ENCODE data around the gene ADCY1. TPM values are rescaled to one million over a fixed set of nuclear protein-coding genes. Genes with fewer than 3 reads are reported as not detected.

ADCY1 gene
- total RNA-seq, 4 donors from 2014 or later: under 0.01 to 1.5 (median 0.18) TPM

- no peak overlapping the region for H3K27ac ChIP-seq
Measured at GRCh38 chr7:45660201-45660900, 86.2 kb downstream of the ADCY1 start.

DNA sequence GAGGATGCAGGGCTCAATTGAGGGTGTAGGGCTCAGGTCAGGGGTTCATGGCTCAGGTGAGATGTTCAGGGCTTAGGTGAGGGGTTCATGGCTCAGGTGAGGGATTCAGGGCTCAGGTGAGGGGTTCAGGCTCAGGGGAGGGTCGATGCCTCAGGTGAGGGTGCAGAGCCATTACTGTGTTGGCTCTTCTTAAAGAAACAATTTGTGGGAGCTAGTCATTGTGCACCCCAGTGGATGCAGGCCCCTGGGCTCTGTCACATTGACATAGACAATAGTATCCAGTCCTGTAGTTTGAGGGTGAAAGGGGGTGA, 86.7 kb downstream of the ADCY1 start:
- no peak overlapping the region for H3K27ac ChIP-seq
- no peaks in the 10 kb centered on the region for H3K4me1 ChIP-seq
- TF ChIP-seq POLR2A (IDR thresholded peaks at IDR 0.05): no peak
- no peak for TF ChIP-seq CTCF (IDR thresholded peaks at IDR 0.05)
- no peaks in the 10 kb centered on the region for H3K27me3 ChIP-seq
- DNase-seq: no peak
- H3K9me3 ChIP-seq: no peaks in the 10 kb centered on the region
- no peaks in the 10 kb centered on the region for H3K36me3 ChIP-seq
- H3K4me3 ChIP-seq: no peak overlapping the region

More at GRCh38 chr7:45660201-45660900, 86.2 kb downstream of the ADCY1 start:
- Histone ChIP-seq H3K27me3 (no peaks in the 10 kb centered on the region), H3K4me1 (no peaks in the 10 kb centered on the region), H3K4me3 (no peak overlapping the region), H3K9me3 (no peaks in the 10 kb centered on the region), H3K36me3 (no peaks in the 10 kb centered on the region)
- no peak for TF ChIP-seq CTCF (IDR thresholded peaks at IDR 0.05)
- no peak for TF ChIP-seq POLR2A (IDR thresholded peaks at IDR 0.05)
- peak in 2 of 3 donors; percentile 3 to 23 for DNase-seq

DNA sequence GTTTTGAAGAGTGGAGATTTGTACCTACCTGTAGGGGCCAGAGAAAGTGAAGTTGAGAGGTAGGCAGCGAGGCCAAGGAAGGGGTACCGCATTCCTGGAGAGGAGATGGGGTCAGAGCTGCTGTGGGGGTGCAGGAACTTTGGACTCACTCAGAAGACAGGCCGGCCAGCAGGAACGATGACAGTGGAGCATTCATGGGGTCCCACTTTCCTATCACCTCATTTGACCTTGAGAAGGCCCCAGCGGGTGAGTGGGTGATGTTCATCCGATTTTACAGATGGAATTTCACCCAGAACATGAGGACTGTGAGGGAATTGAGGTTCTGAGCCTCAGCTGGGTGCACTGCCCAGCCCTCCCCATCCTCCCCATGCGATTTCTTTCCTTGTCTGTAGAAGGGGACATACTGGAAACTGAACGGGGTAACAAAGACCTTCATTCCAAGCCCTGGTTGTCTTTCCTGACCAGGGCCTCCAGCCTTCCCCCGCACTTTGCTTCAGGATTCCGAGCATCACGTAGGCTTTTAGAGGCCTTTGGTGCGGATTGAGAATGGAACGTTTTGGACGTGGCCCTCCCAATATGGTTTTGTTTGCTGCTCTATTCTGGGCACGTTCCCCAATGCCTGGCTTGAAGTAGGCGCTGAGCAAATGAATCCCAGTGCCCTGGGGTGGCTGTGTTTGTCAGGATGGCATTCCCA, 87.3 kb downstream of the ADCY1 start:
- Histone ChIP-seq H3K9me3 (no peaks in the 10 kb centered on the region), H3K4me1 (no peaks in the 10 kb centered on the region), H3K4me3 (no peak overlapping the region), H3K27me3 (no peaks in the 10 kb centered on the region), H3K27ac (no peak overlapping the region), H3K36me3 (no peaks in the 10 kb centered on the region)
- TF ChIP-seq POLR2A (IDR thresholded peaks at IDR 0.05) (no peak), CTCF (IDR thresholded peaks at IDR 0.05) (no peak)
- DNase-seq: peak in 1 of 3 donors; percentile 14

- no peak overlapping the region for H3K27ac ChIP-seq
- DNase-seq: peak in 2 of 3 donors; percentile 12 to 28
Measured at GRCh38 chr7:45662018-45662417, 87.8 kb downstream of the ADCY1 start.

GRCh38 chr7:45662540-45663166, 88.5 kb downstream of the ADCY1 start:
- no peaks in the 10 kb centered on the region for H3K36me3 ChIP-seq
- H3K27ac ChIP-seq: no peak overlapping the region
- H3K4me3 ChIP-seq: no peak overlapping the region
- H3K27me3 ChIP-seq: no peaks in the 10 kb centered on the region
- DNase-seq: peak in 2 of 3 donors; percentile 6 to 35
- TF ChIP-seq POLR2A (IDR thresholded peaks at IDR 0.05) (no peak), CTCF (IDR thresholded peaks at IDR 0.05) (no peak)
- H3K9me3 ChIP-seq: no peaks in the 10 kb centered on the region
- no peaks in the 10 kb centered on the region for H3K4me1 ChIP-seq

More at GRCh38 chr7:45662018-45662417, 87.8 kb downstream of the ADCY1 start:
- Histone ChIP-seq H3K4me1 (no peaks in the 10 kb centered on the region), H3K4me3 (no peak overlapping the region), H3K9me3 (no peaks in the 10 kb centered on the region), H3K27me3 (no peaks in the 10 kb centered on the region), H3K36me3 (no peaks in the 10 kb centered on the region)
- TF ChIP-seq CTCF (IDR thresholded peaks at IDR 0.05): no peak
- TF ChIP-seq POLR2A (IDR thresholded peaks at IDR 0.05): no peak

Measured in Peyer's patch (tissue), 4 donors.